ENCODE results near the gene SERPINB1.

Gene SERPINB1

GRCh38 chr6:2852921-2853322 is 11.3 kb upstream of the SERPINB1 start:
- intact Hi-C loops (cut with DNase I), result no loop called here
- DNase-seq, result no peak

GRCh38 chr6:2852514-2852855 is 10.8 kb upstream of the SERPINB1 start:
- intact Hi-C loops (cut with DNase I), result no loop called here

GRCh38 chr6:2851727-2852513 is 10.3 kb upstream of the SERPINB1 start:
- intact Hi-C loops (cut with DNase I), result no loop called here
- no peak for DNase-seq

More at GRCh38 chr6:2852514-2852855, 10.8 kb upstream of the SERPINB1 start:
- no peak for DNase-seq

- intact Hi-C loops (cut with DNase I), result no loop called here
- peak in 1 of 42 donors; percentile 12 for DNase-seq
Observed at GRCh38 chr6:2850538-2851113, 9.0 kb upstream of the SERPINB1 start.

- intact Hi-C loops (cut with DNase I), result loop anchor here (5.0 to 10.0 kb wide), 3 partner anchors 54 to 208 kb away; no protein-coding TSS in a partner anchor
- no peak for DNase-seq
Observed at GRCh38 chr6:2848851-2849250, 7.2 kb upstream of the SERPINB1 start.

- no peak for DNase-seq
- intact Hi-C loops (cut with DNase I), result loop anchor here (2.0 to 10.0 kb wide), 4 partner anchors 51 to 211 kb away; no protein-coding TSS in a partner anchor
Observed at GRCh38 chr6:2845880-2846208, 4.2 kb upstream of the SERPINB1 start.

- DNase-seq, result no peak
Observed at GRCh38 chr6:2844008-2844407, 2.3 kb upstream of the SERPINB1 start.

GRCh38 chr6:2843138-2843740 is 1.6 kb upstream of the SERPINB1 start:
- DNase-seq, result no peak
- intact Hi-C loops (cut with DNase I), result loop anchor here (10.0 kb wide), 1 partner anchor 48 kb away; no protein-coding TSS in a partner anchor

More at GRCh38 chr6:2844008-2844407, 2.3 kb upstream of the SERPINB1 start:
- intact Hi-C loops (cut with DNase I), result loop anchor here (10.0 kb wide), 1 partner anchor 49 kb away; no protein-coding TSS in a partner anchor

- DNase-seq, result no peak
- intact Hi-C loops (cut with DNase I), result loop anchor here (10.0 kb wide), 1 partner anchor 47 kb away; no protein-coding TSS in a partner anchor
Observed at GRCh38 chr6:2842139-2842552, 483 bp upstream of the SERPINB1 start.

GRCh38 chr6:2840749-2841061 is 958 bp downstream of the SERPINB1 start:
- intact Hi-C loops (cut with DNase I), result loop anchor here (2.0 to 10.0 kb wide), 2 partner anchors 46 to 72 kb away; no protein-coding TSS in a partner anchor
- peak in 1 of 42 donors; percentile 41 for DNase-seq

GRCh38 chr6:2839982-2840748 is 1.5 kb downstream of the SERPINB1 start:
- intact Hi-C loops (cut with DNase I), result loop anchor here (2.0 to 10.0 kb wide), 2 partner anchors 45 to 71 kb away; no protein-coding TSS in a partner anchor

GRCh38 chr6:2839195-2839981 is 2.3 kb downstream of the SERPINB1 start:
- no peak for DNase-seq
- intact Hi-C loops (cut with DNase I), result no loop called here

More at GRCh38 chr6:2839982-2840748, 1.5 kb downstream of the SERPINB1 start:
- DNase-seq, result peak in 30 of 42 donors; percentile 32 to 85 (median 57)

GRCh38 chr6:2838251-2838650 is 3.4 kb downstream of the SERPINB1 start:
- intact Hi-C loops (cut with DNase I), result no loop called here
- DNase-seq, result no peak

GRCh38 chr6:2834262-2834661 is 7.4 kb downstream of the SERPINB1 start:
- intact Hi-C loops (cut with DNase I), result no loop called here

GRCh38 chr6:2831392-2831791 is 10.3 kb downstream of the SERPINB1 start:
- intact Hi-C loops (cut with DNase I), result no loop called here
- DNase-seq, result no peak

More at GRCh38 chr6:2834262-2834661, 7.4 kb downstream of the SERPINB1 start:
- no peak for DNase-seq

GRCh38 chr6:2830183-2830582 is 11.5 kb downstream of the SERPINB1 start:
- intact Hi-C loops (cut with DNase I), result no loop called here
- no peak for DNase-seq

GRCh38 chr6:2829253-2829652 is 12.4 kb downstream of the SERPINB1 start:
- no peak for DNase-seq
- intact Hi-C loops (cut with DNase I), result no loop called here

GRCh38 chr6:2828629-2829028 is 13.0 kb downstream of the SERPINB1 start:
- intact Hi-C loops (cut with DNase I), result no loop called here

GRCh38 chr6:2827142-2827541 is 14.5 kb downstream of the SERPINB1 start:
- intact Hi-C loops (cut with DNase I), result no loop called here
- no peak for DNase-seq

More at GRCh38 chr6:2828629-2829028, 13.0 kb downstream of the SERPINB1 start:
- no peak for DNase-seq

All from head of caudate nucleus (tissue), 42 donors.